ENCODE measurements around the gene RECK.

DNA sequence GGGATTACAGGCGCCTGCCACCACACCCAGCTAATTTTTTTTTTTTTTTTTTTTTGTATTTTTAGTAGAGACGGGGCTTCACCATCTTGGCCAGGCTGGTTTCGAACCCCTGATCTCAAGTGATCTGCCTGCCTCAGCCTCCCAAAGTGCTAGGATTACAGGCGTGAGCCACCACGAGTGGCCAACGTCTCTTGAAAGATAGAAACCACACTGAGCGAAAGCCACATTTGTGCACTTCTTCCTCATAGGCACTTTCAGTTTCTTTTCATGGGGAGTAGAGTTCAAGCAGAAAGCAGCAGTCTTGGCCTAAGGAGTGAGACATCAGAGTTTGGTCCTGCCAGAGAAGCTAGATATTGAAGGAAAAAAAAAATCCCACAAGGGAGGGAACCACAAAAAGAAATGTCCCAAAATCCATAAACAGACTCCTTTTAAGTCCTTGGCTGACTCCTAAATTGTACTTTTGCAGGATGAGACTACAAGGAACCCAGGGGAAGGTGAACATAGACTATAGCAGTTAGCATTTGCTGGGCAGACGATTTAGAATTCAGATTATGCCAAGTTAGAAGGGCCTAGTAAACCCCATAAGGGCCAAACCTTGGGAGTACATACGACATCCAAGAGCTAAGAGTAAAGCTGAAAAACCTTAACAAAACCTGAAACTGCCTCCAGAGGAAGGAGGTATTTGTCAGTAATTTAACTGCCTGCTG, 55.9 kb downstream of the RECK start:
- TF ChIP-seq, protein P1, sequence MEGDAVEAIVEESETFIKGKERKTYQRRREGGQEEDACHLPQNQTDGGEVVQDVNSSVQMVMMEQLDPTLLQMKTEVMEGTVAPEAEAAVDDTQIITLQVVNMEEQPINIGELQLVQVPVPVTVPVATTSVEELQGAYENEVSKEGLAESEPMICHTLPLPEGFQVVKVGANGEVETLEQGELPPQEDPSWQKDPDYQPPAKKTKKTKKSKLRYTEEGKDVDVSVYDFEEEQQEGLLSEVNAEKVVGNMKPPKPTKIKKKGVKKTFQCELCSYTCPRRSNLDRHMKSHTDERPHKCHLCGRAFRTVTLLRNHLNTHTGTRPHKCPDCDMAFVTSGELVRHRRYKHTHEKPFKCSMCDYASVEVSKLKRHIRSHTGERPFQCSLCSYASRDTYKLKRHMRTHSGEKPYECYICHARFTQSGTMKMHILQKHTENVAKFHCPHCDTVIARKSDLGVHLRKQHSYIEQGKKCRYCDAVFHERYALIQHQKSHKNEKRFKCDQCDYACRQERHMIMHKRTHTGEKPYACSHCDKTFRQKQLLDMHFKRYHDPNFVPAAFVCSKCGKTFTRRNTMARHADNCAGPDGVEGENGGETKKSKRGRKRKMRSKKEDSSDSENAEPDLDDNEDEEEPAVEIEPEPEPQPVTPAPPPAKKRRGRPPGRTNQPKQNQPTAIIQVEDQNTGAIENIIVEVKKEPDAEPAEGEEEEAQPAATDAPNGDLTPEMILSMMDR (conservative IDR thresholded peaks at IDR 0.05) = no peak
- no peak for TF ChIP-seq ZFX (IDR thresholded peaks at IDR 0.05)
